HCT116 (cell line): Measurements from ENCODE around the gene CLEC16A. TPM values are rescaled to one million over a fixed set of nuclear protein-coding genes. Genes with fewer than 3 reads are reported as not detected.

ENCODE experiments used
- ATAC-seq: fragments of 200-7000 bp; cut with Tn5 transposase; 2 replicates; pipeline ENCODE4 v1.9.1; 2020; ENCODE audit warnings: mild to moderate bottlenecking, moderate library complexity
- BruUV-seq: library from RNA; stranded (reverse); fragments of 400-500 nt; replicated peaks from 2 replicates; lab custom pipeline; 2021; lab: Mats Ljungman, UMichigan
- CTCF ChIA-PET: fragments of 300-600 bp; sonication (Branson Sonifier 250); formaldehyde crosslinking; loops from one replicate; lab custom pipeline; 2021; ENCODE audit warnings: antibody characterized with exemption; lab: Charles Lee
- POLR2A ChIA-PET: fragments of 300-600, 350-600 bp; sonication (Branson Sonifier 250); formaldehyde crosslinking; loops from one replicate; lab custom pipeline; 2021; ENCODE audit warnings: antibody characterized with exemption; lab: Charles Lee
- RAD21 ChIA-PET, 2 experiments: fragments of 300-600 bp; sonication (Branson Sonifier 250); formaldehyde crosslinking; loops; one replicate each; lab custom pipeline; 2023; ENCODE audit warnings: low total read pairs in 2 of 2; ENCODE audit not compliant: uncharacterized antibody in 2 of 2, unreplicated experiment in 2 of 2, low non-redundant PET in 1 of 2; lab: Charles Lee
- DNase-seq: peaks from one replicate; pipeline ENCODE4 v3.0.0-alpha.2; 2010; ENCODE audit warnings: low read depth, low spot score
- H2AFZ ChIP-seq: fragments of 200-600 bp; shearing (Covaris generic), sonication (generic); 2 replicates; pipeline ENCODE4 v1.6.1; 2017; ENCODE audit warnings: low read depth, mixed run types, mixed read lengths, antibody characterized with exemption, low read length; ENCODE audit not compliant: poor library complexity, severe bottlenecking
- H3K27ac ChIP-seq: 2 replicates; pipeline ENCODE4 v1.5.1; 2012; ENCODE audit warnings: low read depth, low read length
- H3K27me3 ChIP-seq: fragments of 200-600 bp; sonication (generic); 2 replicates; pipeline ENCODE4 v1.6.1; 2016; ENCODE audit warnings: mixed run types, low read length, mixed read lengths; ENCODE audit not compliant: insufficient read depth
- H3K36me3 ChIP-seq, 2 experiments: fragments of 200-500 bp in 1 of 2; fragments of 200-600 bp in 1 of 2; sonication (Bioruptor generic) in 1 of 2; sonication (generic) in 1 of 2; 2 replicates each; pipeline versions ENCODE4 v1.5.1 to v1.6.1; 2014 to 2016; ENCODE audit warnings: low read length in 2 of 2, inconsistent platforms in 1 of 2, mixed read lengths in 1 of 2, mixed run types in 1 of 2; ENCODE audit not compliant: insufficient read depth in 2 of 2, control insufficient read depth in 1 of 2
- H3K4me1 ChIP-seq, 2 experiments: fragments of 200-600 bp in 1 of 2; sonication (generic) in 1 of 2; 2 replicates each; pipeline versions ENCODE4 v1.5.1 to v1.6.1; 2012 to 2017; ENCODE audit warnings: low read length in 2 of 2, inconsistent platforms in 1 of 2, mild to moderate bottlenecking in 1 of 2, mixed read lengths in 1 of 2, mixed run types in 1 of 2, moderate library complexity in 1 of 2; ENCODE audit not compliant: insufficient read depth in 2 of 2, control insufficient read depth in 1 of 2
- H3K4me2 ChIP-seq: fragments of 200-600 bp; sonication (generic); 2 replicates; pipeline ENCODE4 v1.6.1; 2017; ENCODE audit warnings: mixed run types, low read length, mixed read lengths
- H3K4me3 ChIP-seq, 2 experiments: fragments of 200-600 bp in 1 of 2; sonication (generic) in 1 of 2; replicated peaks in 1 of 2; 2 replicates each; pipeline ENCODE4 v1.5.1; 2011 to 2016; ENCODE audit warnings: low read length in 2 of 2, control low read depth in 1 of 2, low read depth in 1 of 2, mild to moderate bottlenecking in 1 of 2, mixed read lengths in 1 of 2, mixed run types in 1 of 2
- H3K79me2 ChIP-seq: fragments of 200-600 bp; sonication (generic); 2 replicates; pipeline ENCODE4 v1.6.1; 2017; ENCODE audit warnings: mild to moderate bottlenecking, mixed run types, low read length, moderate library complexity, mixed read lengths; ENCODE audit not compliant: insufficient read depth
- H3K9ac ChIP-seq: fragments of 200-600 bp; sonication (generic); 2 replicates; pipeline ENCODE4 v1.6.1; 2016; ENCODE audit warnings: low read length, mixed read lengths
- H3K9me2 ChIP-seq: fragments of 200-600 bp; sonication (generic), shearing (Covaris generic); 2 replicates; pipeline ENCODE4 v1.6.1; 2017; ENCODE audit warnings: mixed run types, mild to moderate bottlenecking, moderate library complexity; ENCODE audit not compliant: insufficient read depth
- H3K9me3 ChIP-seq, 2 experiments: fragments of 200-500 bp in 1 of 2; fragments of 200-600 bp in 1 of 2; sonication (Bioruptor generic) in 1 of 2; sonication (generic) in 1 of 2; 2 replicates each; pipeline ENCODE4 v1.6.1; 2014 to 2017; ENCODE audit warnings: low read length in 2 of 2, mixed read lengths in 2 of 2, inconsistent platforms in 1 of 2, low read depth in 1 of 2, mild to moderate bottlenecking in 1 of 2, mixed run types in 1 of 2, moderate library complexity in 1 of 2; ENCODE audit not compliant: control insufficient read depth in 1 of 2, insufficient read depth in 1 of 2
- H4K20me1 ChIP-seq: fragments of 200-600 bp; sonication (generic), shearing (Covaris generic); 2 replicates; pipeline ENCODE4 v1.6.1; 2017; ENCODE audit warnings: mixed run types, mild to moderate bottlenecking, moderate library complexity; ENCODE audit not compliant: insufficient read depth
- ATF3 ChIP-seq: IDR thresholded peaks from 2 replicates; pipeline ENCODE4 v1.6.1; 2012
- CBX3 ChIP-seq: IDR thresholded peaks from 2 replicates; pipeline ENCODE4 v1.6.1; 2012; ENCODE audit warnings: low read depth
- CEBPB ChIP-seq: IDR thresholded peaks from 2 replicates; pipeline ENCODE4 v1.6.1; 2012; ENCODE audit warnings: low read depth
- ELF1 ChIP-seq: IDR thresholded peaks from 2 replicates; pipeline ENCODE4 v1.6.1; 2012; ENCODE audit warnings: low read depth, borderline replicate concordance
- FOSL1 ChIP-seq: IDR thresholded peaks from 2 replicates; pipeline ENCODE4 v1.6.1; 2012; ENCODE audit warnings: low read depth
- SP1 ChIP-seq: IDR thresholded peaks from 2 replicates; pipeline ENCODE4 v1.6.1; 2012; ENCODE audit warnings: low read depth
- SRF ChIP-seq: IDR thresholded peaks from 2 replicates; pipeline ENCODE4 v1.6.1; 2012; ENCODE audit warnings: low read depth
- YY1 ChIP-seq: IDR thresholded peaks from 2 replicates; pipeline ENCODE4 v1.6.1; 2011; ENCODE audit warnings: low read length, low read depth, moderate library complexity, mild to moderate bottlenecking; ENCODE audit not compliant: insufficient replicate concordance; ENCODE audit errors: extremely low read depth
- ZBTB33 ChIP-seq: IDR thresholded peaks from 2 replicates; pipeline ENCODE4 v1.6.1; 2011; ENCODE audit warnings: mild to moderate bottlenecking, low read length, moderate library complexity; ENCODE audit not compliant: insufficient replicate concordance; ENCODE audit errors: extremely low read depth
- ZNF274 ChIP-seq: fragments of 200-500 bp; sonication (Bioruptor generic); IDR thresholded peaks from 2 replicates; pipeline ENCODE4 v1.6.1; 2014; ENCODE audit warnings: mild to moderate bottlenecking, low read depth, low read length, inconsistent platforms
- intact Hi-C: fragments of 100-400 bp; cut with micrococcal nuclease; formaldehyde crosslinking; loops from 2 replicates; pipeline ENCODE4 v1.10.0; 2022
- total RNA-seq: library from RNA; stranded (reverse); gene quantifications from one replicate; pipeline ENCODE4 v1.2.1, GENCODE V29; 2021; ENCODE audit not compliant: unreplicated experiment

Gene CLEC16A
- total RNA-seq, 1 experiment from 2014 or later: 18.0 TPM

DNA sequence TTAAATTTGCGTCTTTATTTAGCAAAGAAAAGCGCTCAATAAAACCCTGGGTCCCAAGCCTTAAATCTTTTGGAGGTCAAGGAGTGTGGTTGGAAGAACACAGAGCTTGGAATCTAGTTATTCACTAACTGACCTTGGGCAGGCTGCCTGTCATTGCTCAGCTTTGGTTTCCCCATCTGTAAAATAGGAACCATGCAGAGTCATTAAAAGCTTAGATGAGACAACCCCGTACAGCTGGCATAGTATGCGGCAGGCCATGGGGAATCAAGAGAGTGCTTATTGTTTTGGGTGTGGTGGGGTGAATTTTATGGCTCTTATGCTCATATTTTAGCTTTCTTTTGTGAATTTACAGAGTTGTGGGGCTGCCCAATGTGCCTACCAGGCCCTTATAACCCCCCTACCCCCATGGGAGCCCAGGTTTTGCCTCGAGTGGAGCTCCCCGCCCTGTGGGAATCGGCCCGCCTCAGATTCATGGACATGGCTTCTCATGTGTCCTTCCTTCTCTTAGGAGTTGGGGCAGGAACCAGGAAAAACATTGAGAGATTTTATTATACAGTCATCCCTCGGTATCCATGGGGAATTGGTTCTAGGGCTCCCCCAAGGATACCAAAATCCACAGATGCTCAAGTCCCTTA is 113.5 kb downstream of the CLEC16A start:
- no peak overlapping the region for H3K27ac ChIP-seq
- RAD21 ChIA-PET: no interaction called here
- no peaks in the 10 kb centered on the region for H3K4me1 ChIP-seq
- intact Hi-C loops: no loop called here
- POLR2A ChIA-PET: no interaction called here
- CTCF ChIA-PET: no interaction called here
- no peaks in the 10 kb centered on the region for H3K36me3 ChIP-seq
- BruUV-seq: no TSS peak
- no peak overlapping the region for H3K4me2 ChIP-seq
- no peaks in the 10 kb centered on the region for H3K79me2 ChIP-seq
- no peaks in the 10 kb centered on the region for H3K9me2 ChIP-seq
- no peaks in the 10 kb centered on the region for H3K9me3 ChIP-seq
- no peak overlapping the region for H3K9ac ChIP-seq
- ATAC-seq (no peak), DNase-seq (no peak)
- H3K4me3 ChIP-seq: no peak overlapping the region
- H3K27me3 ChIP-seq: no peaks in the 10 kb centered on the region
- H2AFZ ChIP-seq: no peak overlapping the region
- no peaks in the 10 kb centered on the region for H4K20me1 ChIP-seq
- no peak for TF ChIP-seq CEBPB
- TF ChIP-seq FOSL1: no peak
- no peak for TF ChIP-seq CBX3
- no peak for TF ChIP-seq ELF1
- no peak for TF ChIP-seq SP1
- TF ChIP-seq YY1: no peak
- TF ChIP-seq SRF: no peak

DNA sequence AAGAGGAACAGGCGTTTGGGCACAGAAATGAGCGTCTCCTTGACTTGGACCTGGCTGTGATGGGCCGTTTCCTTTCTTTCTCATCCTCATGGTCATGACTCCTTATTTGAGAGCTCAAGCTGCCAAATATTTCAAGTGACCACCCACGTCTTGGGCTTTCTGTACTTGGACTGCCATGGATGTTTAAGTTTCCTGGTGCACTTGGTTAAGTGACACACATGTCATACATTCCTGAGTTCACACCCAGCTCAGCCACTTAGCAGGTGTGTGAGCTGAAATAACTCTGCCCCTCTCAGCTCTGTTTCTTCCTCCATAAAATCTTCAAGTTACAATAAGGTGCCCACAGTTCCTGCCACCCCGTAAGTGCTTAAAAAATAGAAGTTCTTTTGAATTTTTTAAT is 114.5 kb downstream of the CLEC16A start:
- Histone ChIP-seq H3K36me3 (no peaks in the 10 kb centered on the region), H3K9me3 (no peaks in the 10 kb centered on the region), H2AFZ (no peak overlapping the region), H3K4me1 (no peaks in the 10 kb centered on the region), H3K4me3 (no peak overlapping the region), H3K9ac (no peak overlapping the region), H3K79me2 (no peaks in the 10 kb centered on the region), H4K20me1 (no peaks in the 10 kb centered on the region), H3K27ac (no peak overlapping the region), H3K27me3 (no peaks in the 10 kb centered on the region), H3K4me2 (no peak overlapping the region), H3K9me2 (no peaks in the 10 kb centered on the region)
- CTCF ChIA-PET: no interaction called here
- DNase-seq (no peak), ATAC-seq (no peak)
- RAD21 ChIA-PET: no interaction called here
- intact Hi-C loops: no loop called here
- POLR2A ChIA-PET: no interaction called here
- TF ChIP-seq ATF3 (no peak), SP1 (no peak), CBX3 (no peak), ZNF274 (no peak), FOSL1 (no peak), ZBTB33 (no peak)
- BruUV-seq: no TSS peak
